Measurements from ENCODE around the gene TBCE. TPM values are rescaled to one million over a fixed set of nuclear protein-coding genes. Genes with fewer than 3 reads are reported as not detected.

TBCE gene
- total and polyA plus RNA-seq, 9 of the 15 experiments (the other 6 are each of a cell fraction or from before 2014, with no cell fraction given): 52.6 to 92.1 (median 82.1) TPM

- H3K4me1 ChIP-seq (replicated peaks in 1 of 2; ENCODE audit: control insufficient read depth in 2 of 2, insufficient read depth in 2 of 2, low read length in 2 of 2): peaks cover 9 to 16% of the 10 kb centered on the region in 2 experiments; a peak in 4 of 5 replicates
- H3K4me3 ChIP-seq: no peak overlapping the region
- BruUV-seq (replicated peaks): no TSS peak
- peaks cover 40% of the 10 kb centered on the region for H3K79me2 ChIP-seq (ENCODE audit: control insufficient read depth, insufficient read depth, low read length)
- H3K9me3 ChIP-seq (replicated peaks; ENCODE audit: control insufficient read depth, insufficient read depth, low read depth, low read length): no peaks in the 10 kb centered on the region
- no peaks in the 10 kb centered on the region for H3K9me1 ChIP-seq (ENCODE audit: control insufficient read depth, insufficient read depth, low read length)
- H3K27me3 ChIP-seq (ENCODE audit: control insufficient read depth in 2 of 2, insufficient read depth in 2 of 2, low read length in 2 of 2): no peaks in the 10 kb centered on the region
- 63% methylated on average over 5 of the region's 5 CpGs for WGBS (ENCODE audit: insufficient coverage, low coverage, missing lambda C conversion rate)
- no peaks in the 10 kb centered on the region for H4K20me1 ChIP-seq (replicated peaks; ENCODE audit: control insufficient read depth, insufficient read depth, low read length)
- ATAC-seq (0 out of 3 replicates have a peak, but pooled peaks have one; percentile 6), DNase-seq (ENCODE audit: extremely low read depth in 1 of 4, low spot score in 3 of 4) (peak; percentile 29 to 62 (median 46)), FAIRE-seq (peak; percentile 46)
- peaks cover 14% of the 10 kb centered on the region; the same call in 2 of the 3 replicates for H3K36me3 ChIP-seq (ENCODE audit: control insufficient read depth, insufficient read depth, low read length)
- in situ Hi-C loops (cut with MboI) (no loop called here), intact Hi-C loops (cut with micrococcal nuclease) (loop anchor here (2.0 kb wide), 1 partner anchor 49 kb away; no protein-coding TSS in a partner anchor)
- H3K9ac ChIP-seq (ENCODE audit: insufficient read depth in 1 of 2, low read depth in 2 of 2, low read length in 2 of 2): peak overlapping the region in 1 of 2 experiments; percentile 77; a peak in 3 of 4 replicates
- H3K27ac ChIP-seq (ENCODE audit: extremely low read depth, low read depth, low read length): peak overlapping the region; percentile 69
- peak overlapping the region; percentile 85 for H3K4me2 ChIP-seq (ENCODE audit: insufficient read depth, low read length)
- POLR2A ChIA-PET: interaction anchor here (2.3 to 2.7 kb wide), 2 partner anchors 8 to 12 kb away, joined by 11 to 20 read pairs; no protein-coding TSS in a partner anchor
- CTCF ChIA-PET (ENCODE audit: low intra/inter-chr PET ratio): no interaction called here
- peak overlapping the region; percentile 86 for H2AFZ ChIP-seq (ENCODE audit: low read depth, low read length)
- no peak for TF ChIP-seq ZNF174 (CRISPR knock-in tag; IDR thresholded peaks at IDR 0.05)
- peak; percentile 16 for TF ChIP-seq MEIS2 (IDR thresholded peaks at IDR 0.05; ENCODE audit: partially characterized antibody)
- TF ChIP-seq PTRF (tag; IDR thresholded peaks at IDR 0.05): 0 out of 2 replicates have a peak, but pooled peaks have one; percentile 7
- TF ChIP-seq ZNF316 (IDR thresholded peaks at IDR 0.05): 0 out of 2 replicates have a peak, but pooled peaks have one; percentile 3
- TF ChIP-seq TFAP4 (CRISPR knock-in tag; IDR thresholded peaks at IDR 0.05; ENCODE audit: borderline replicate concordance): no peak
- 0 out of 2 replicates have a peak, but pooled peaks have one; percentile 46 for TF ChIP-seq BACH1 (tag; IDR thresholded peaks at IDR 0.05)
- TF ChIP-seq ZNF592 (IDR thresholded peaks at IDR 0.05): peak; percentile 64; the same call in 1 of the 2 replicates
- TF ChIP-seq NR2C1 (IDR thresholded peaks at IDR 0.05): peak; percentile 31; the same call in 1 of the 2 replicates
- TF ChIP-seq NR2C1 (tag; IDR thresholded peaks at IDR 0.05): peak; percentile 58; the same call in 1 of the 2 replicates
- TF ChIP-seq PKNOX1 (IDR thresholded peaks at IDR 0.05): peak; percentile 25; the same call in 1 of the 2 replicates
- TF ChIP-seq KDM1A (IDR thresholded peaks at IDR 0.05): no peak
- peak; percentile 17; the same call in 1 of the 2 replicates for TF ChIP-seq EHMT2 (IDR thresholded peaks at IDR 0.05)
- no peak for TF ChIP-seq GTF3C2 (IDR thresholded peaks at IDR 0.05; ENCODE audit: borderline replicate concordance, extremely low read depth, insufficient read length)
Measured at GRCh38 chr1:235366286-235366685, 941 bp upstream of the TBCE start.
